Measurements from ENCODE around the gene ADCY1.

The ADCY1 gene

GRCh38 chr7:45599851-45600706 lies 25.9 kb downstream of the ADCY1 start:
- DNase-seq (ENCODE audit: low read depth) = no peak
- TF ChIP-seq CTCF (conservative IDR thresholded peaks at IDR 0.05; ENCODE audit: low read depth, low read length) = no peak
- no peak overlapping the region for H3K4me3 ChIP-seq (ENCODE audit: low read length)

- DNase-seq (ENCODE audit: low read depth) = no peak
- no peak for TF ChIP-seq CTCF (conservative IDR thresholded peaks at IDR 0.05; ENCODE audit: low read depth, low read length)
- H3K4me3 ChIP-seq (ENCODE audit: low read length) = no peak overlapping the region
These were observed 26.9 kb downstream of the ADCY1 start for GRCh38 chr7:45601094-45601493.

GRCh38 chr7:45601816-45602540 lies 27.8 kb downstream of the ADCY1 start:
- DNase-seq (ENCODE audit: low read depth) = no peak
- TF ChIP-seq CTCF (conservative IDR thresholded peaks at IDR 0.05; ENCODE audit: low read depth, low read length) = no peak
- H3K4me3 ChIP-seq (ENCODE audit: low read length) = no peak overlapping the region

GRCh38 chr7:45606050-45606449 lies 31.9 kb downstream of the ADCY1 start:
- no peak for TF ChIP-seq CTCF (conservative IDR thresholded peaks at IDR 0.05; ENCODE audit: low read depth, low read length)
- DNase-seq (ENCODE audit: low read depth) = no peak
- no peak overlapping the region for H3K4me3 ChIP-seq (ENCODE audit: low read length)

- peak; percentile 2 for DNase-seq (ENCODE audit: low read depth)
- no peak overlapping the region for H3K4me3 ChIP-seq (ENCODE audit: low read length)
- no peak for TF ChIP-seq CTCF (conservative IDR thresholded peaks at IDR 0.05; ENCODE audit: low read depth, low read length)
These were observed 32.8 kb downstream of the ADCY1 start for GRCh38 chr7:45606931-45607330.

- no peak for DNase-seq (ENCODE audit: low read depth)
- no peak for TF ChIP-seq CTCF (conservative IDR thresholded peaks at IDR 0.05; ENCODE audit: low read depth, low read length)
- no peak overlapping the region for H3K4me3 ChIP-seq (ENCODE audit: low read length)
These were observed 35.0 kb downstream of the ADCY1 start for GRCh38 chr7:45609180-45609579.
